ENCODE measurements around the gene RILPL2. TPM values are rescaled to one million over a fixed set of nuclear protein-coding genes. Genes with fewer than 3 reads are reported as not detected.

Gene RILPL2
- total RNA-seq, 1 donor from 2014 or later: 2.2 TPM

- TF ChIP-seq CTCF (IDR thresholded peaks at IDR 0.05; ENCODE audit: borderline replicate concordance): no peak
- H3K27me3 ChIP-seq (ENCODE audit: low read depth): no peaks in the 10 kb centered on the region
- peaks cover 34% of the 10 kb centered on the region for H3K4me1 ChIP-seq
- no peaks in the 10 kb centered on the region for H3K9me3 ChIP-seq (replicated peaks)
- no peak overlapping the region for H3K27ac ChIP-seq (replicated peaks)
- no peak overlapping the region for H3K4me3 ChIP-seq
- peaks cover 86% of the 10 kb centered on the region for H3K36me3 ChIP-seq
- intact Hi-C loops (cut with micrococcal nuclease): no loop called here
- no peak for DNase-seq
Observed at GRCh38 chr12:123401753-123402683, 34.5 kb downstream of the RILPL2 start.

GRCh38 chr12:123399255-123399617 lies 37.2 kb downstream of the RILPL2 start:
- peak overlapping the region; percentile 20 for H3K4me3 ChIP-seq
- H3K27ac ChIP-seq (replicated peaks): peak overlapping the region; percentile 74
- H3K27me3 ChIP-seq (ENCODE audit: low read depth): no peaks in the 10 kb centered on the region
- peaks cover 34% of the 10 kb centered on the region for H3K4me1 ChIP-seq
- intact Hi-C loops (cut with micrococcal nuclease): no loop called here
- DNase-seq: no peak
- peaks cover 86% of the 10 kb centered on the region for H3K36me3 ChIP-seq
- H3K9me3 ChIP-seq (replicated peaks): no peaks in the 10 kb centered on the region
- TF ChIP-seq CTCF (IDR thresholded peaks at IDR 0.05; ENCODE audit: borderline replicate concordance): no peak

- intact Hi-C loops (cut with micrococcal nuclease): no loop called here
- H3K36me3 ChIP-seq: peaks cover 86% of the 10 kb centered on the region
- H3K27ac ChIP-seq (replicated peaks): peak overlapping the region; percentile 74
- peaks cover 34% of the 10 kb centered on the region for H3K4me1 ChIP-seq
- DNase-seq: peak; percentile 61
- no peaks in the 10 kb centered on the region for H3K27me3 ChIP-seq (ENCODE audit: low read depth)
- H3K9me3 ChIP-seq (replicated peaks): no peaks in the 10 kb centered on the region
- peak overlapping the region; percentile 20 for H3K4me3 ChIP-seq
- TF ChIP-seq CTCF (IDR thresholded peaks at IDR 0.05; ENCODE audit: borderline replicate concordance): no peak
Observed at GRCh38 chr12:123398550-123399254, 37.8 kb downstream of the RILPL2 start.

GRCh38 chr12:123398177-123398549 lies 38.3 kb downstream of the RILPL2 start:
- Histone ChIP-seq H3K9me3 (replicated peaks) (no peaks in the 10 kb centered on the region), H3K4me1 (peaks cover 34% of the 10 kb centered on the region), H3K27me3 (ENCODE audit: low read depth) (no peaks in the 10 kb centered on the region), H3K4me3 (peak overlapping the region; percentile 20), H3K36me3 (peaks cover 86% of the 10 kb centered on the region), H3K27ac (replicated peaks) (peak overlapping the region; percentile 74)
- DNase-seq: no peak
- no peak for TF ChIP-seq CTCF (IDR thresholded peaks at IDR 0.05; ENCODE audit: borderline replicate concordance)
- intact Hi-C loops (cut with micrococcal nuclease): no loop called here

GRCh38 chr12:123397400-123397799 lies 39.1 kb downstream of the RILPL2 start:
- no peaks in the 10 kb centered on the region for H3K9me3 ChIP-seq (replicated peaks)
- H3K27me3 ChIP-seq (ENCODE audit: low read depth): no peaks in the 10 kb centered on the region
- H3K36me3 ChIP-seq: peaks cover 86% of the 10 kb centered on the region
- DNase-seq: no peak
- peaks cover 33% of the 10 kb centered on the region for H3K4me1 ChIP-seq
- intact Hi-C loops (cut with micrococcal nuclease): no loop called here
- no peak for TF ChIP-seq CTCF (IDR thresholded peaks at IDR 0.05; ENCODE audit: borderline replicate concordance)
- H3K4me3 ChIP-seq: no peak overlapping the region
- H3K27ac ChIP-seq (replicated peaks): peak overlapping the region; percentile 74

Measured in left ventricle myocardium inferior (tissue), 1 donor.